CD1c-positive myeloid dendritic cell (primary cell): ENCODE results near the gene SPA17.
A peak's percentile ranks its signal among the peaks of the same experiment; 100 is the strongest.

Experiments used
- DNase-seq: peaks from one replicate; pipeline ENCODE4 v3.0.0-alpha.2; 2016; ENCODE audit errors: extremely low spot score

The SPA17 gene

DNA sequence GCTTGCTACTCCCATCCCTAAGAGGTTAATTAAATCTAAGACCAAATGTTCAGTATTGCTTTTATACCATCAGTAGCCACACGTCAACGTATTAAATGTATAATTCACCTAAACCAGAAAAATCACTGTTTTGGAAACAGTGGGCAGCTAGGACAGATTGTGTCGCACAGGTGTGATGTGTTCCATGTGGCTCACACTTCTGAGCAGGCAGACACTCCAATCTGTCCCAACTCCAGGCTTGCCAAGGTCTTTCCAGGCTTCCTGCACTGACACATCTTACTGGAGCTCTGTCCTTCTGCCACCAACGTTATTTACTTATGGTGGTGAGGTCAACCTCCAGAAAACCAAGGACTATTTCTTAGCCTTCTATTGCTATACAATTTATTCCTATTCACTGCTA lies 11.6 kb upstream of the SPA17 start:
- DNase-seq, result no peak

DNA sequence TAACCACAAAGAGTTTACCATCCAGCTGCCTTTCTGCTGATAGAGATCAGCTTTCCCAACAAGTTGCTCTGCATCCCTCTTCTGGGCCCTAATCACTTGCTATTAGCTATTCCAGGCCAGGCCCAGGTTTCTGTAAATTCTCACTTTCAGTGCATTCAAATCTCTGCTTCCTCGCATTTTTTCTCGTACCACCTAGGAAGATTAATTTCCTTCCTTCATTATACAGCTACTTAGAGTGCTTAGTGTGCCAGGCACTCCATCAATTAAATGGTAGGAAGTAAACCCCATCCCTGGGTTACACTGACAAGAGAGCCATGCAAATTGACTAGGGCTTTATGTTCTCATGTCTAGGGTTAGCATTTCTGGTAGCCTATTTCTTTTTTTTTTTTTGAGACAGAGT lies 9.8 kb upstream of the SPA17 start:
- DNase-seq, result no peak

DNA sequence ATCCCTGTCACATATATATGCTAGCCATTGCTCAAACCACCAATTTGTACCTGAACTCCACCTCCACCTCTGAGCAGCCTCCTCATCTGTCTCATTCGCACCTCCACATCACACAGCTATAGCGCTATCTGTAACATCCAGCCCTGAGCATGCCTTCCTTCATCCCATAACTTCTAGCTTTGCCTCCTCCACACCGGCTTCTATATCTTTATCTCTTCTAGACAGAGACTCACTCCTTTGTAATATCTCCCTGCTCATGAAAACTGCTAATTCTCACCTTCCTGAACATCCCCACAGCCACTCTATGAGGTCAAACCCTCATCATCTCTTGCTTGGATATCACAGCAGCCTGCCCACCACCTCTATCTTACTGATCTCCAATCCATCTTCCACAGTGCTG lies 6.1 kb upstream of the SPA17 start:
- no peak for DNase-seq

DNA sequence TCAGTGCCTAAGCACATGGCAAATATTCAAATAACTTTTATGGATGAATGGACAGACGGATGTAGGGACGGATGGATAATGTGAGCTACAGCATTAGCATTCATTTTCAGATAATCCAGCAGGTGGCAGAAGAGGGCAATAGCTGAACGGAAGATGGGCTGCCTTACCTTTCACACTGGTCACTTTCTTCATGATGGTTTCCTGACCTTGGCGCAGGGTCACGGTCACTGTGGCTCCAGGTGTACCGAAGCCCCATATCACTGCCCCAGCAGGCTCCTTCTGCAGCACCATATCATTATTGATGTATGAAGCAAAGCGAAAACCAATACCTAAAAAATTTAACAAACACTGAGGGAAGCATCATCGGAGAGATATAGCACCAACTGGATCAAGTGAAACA lies 4.5 kb upstream of the SPA17 start:
- DNase-seq, result peak; percentile 59

DNA sequence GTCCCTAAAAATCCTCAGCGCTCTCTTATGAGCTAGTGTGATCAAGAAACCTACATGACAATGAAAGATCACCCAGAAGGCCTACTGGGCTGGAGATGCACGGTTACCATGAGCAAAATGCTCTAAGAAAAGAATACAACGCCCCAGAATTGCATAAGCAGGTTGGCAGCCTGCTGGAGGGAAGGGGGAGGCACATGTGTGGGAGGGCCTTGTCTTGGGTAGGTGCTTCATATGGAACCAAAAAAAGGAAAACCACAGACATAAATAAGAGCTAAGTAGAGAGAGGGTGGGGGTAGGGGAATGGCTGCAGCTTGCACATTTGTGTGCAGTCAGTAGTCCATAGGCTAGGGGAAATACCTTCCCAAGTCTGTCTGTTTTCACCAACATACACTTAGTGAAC lies 3.0 kb upstream of the SPA17 start:
- DNase-seq, result peak; percentile 49

DNA sequence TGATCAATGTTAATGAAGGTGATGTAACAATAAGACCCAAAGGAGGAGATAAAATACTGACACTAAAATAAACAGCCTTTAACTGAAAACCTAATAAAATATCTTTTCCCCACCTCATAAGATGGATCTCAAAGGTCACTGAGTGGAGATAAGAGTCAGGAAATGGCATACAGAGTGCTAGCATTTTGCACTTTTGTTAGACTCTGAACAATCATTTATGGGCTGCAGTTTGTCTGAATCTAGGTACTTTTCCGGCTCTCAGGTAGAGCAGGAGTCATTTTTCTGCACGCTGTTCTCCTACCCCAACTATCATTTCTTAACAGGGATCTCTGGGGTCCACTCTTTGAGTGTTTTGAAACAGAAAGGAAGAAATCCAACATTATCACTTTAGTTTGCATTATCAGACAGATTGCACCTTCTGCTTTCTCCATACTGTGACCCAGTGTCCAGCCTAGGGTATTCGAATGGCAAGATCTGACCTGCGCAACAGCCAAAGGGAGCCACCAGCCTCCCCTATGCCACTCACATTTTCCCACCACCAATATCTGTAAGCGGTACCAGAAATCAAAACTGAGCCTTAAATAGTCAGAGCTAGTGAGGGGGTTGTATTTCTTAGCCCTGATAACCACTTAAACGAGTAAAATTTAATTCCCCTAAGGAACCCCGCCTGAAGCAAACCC lies 1.0 kb upstream of the SPA17 start:
- no peak for DNase-seq

DNA sequence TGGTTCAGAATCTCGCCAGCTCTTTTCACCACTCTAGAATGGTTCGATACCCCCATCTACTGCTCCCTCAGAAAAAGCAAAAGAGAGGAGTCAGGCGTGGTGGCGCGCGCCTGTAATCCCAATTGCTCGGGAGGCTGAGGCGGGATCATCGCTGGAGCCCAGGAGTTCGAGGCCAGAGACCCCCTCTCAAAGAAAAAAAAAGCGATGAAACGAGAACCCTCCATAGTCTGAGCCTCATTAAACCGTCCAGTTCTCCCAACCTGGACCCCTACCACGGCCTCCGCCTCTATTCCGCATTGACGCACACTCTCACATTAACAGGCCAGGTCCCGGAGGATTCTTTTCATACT lies 439 bp downstream of the SPA17 start:
- no peak for DNase-seq

DNA sequence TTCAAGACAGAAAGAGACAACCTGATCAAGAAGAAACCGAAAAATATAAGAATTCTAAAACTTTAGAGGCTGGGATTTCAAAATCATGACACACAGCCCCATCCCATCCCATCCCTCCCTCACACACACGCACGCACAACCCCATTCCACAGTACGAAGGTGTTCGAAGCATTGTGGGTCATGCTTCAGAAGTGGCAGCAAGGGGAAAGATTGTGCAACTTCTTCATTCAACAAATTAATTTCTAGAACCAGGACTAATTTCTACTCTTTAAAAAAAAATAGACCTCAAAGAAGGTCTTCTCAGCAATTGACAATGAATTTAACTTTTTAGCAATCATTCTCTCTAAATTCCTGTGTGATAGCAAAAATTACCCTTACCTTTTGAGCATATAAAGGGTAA lies 867 bp downstream of the SPA17 start:
- no peak for DNase-seq

DNA sequence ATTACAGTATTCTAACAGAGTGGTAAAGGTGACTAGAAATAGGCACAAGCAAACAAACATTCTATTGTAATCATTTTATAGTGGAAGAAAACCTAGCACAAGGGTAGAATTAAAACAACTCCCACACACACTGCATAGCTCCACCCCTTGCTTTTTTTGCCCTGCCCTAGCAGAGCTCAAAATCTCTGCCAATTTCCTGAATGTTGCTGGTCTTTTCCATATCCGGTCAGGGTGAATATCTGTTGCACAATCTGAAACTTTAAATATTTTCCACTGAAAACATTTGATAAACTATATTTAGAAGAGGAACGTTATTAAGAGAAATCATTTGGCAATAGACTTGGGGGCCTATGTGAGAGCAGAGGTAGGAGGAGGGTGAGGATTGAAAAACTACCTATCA lies 2.7 kb downstream of the SPA17 start:
- DNase-seq, result no peak

DNA sequence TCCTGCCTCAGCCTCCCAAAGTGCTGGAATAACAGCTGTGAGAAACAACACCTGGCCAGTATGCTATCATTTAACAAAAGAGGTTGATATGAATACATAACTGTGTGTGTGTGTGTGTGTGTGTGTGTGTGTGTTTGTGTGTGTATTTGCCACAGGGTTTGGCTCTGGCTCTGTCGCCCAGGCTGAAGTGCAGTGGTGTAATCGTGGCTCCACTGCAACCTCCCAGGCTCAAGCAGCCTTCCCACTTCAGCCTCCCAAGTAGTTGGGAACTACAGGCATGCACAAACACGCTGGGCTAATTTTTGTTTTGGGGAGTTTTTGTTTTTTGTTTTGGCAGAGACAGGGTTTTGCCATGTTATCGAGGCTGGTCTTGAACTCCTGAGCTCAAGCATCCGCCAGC lies 4.7 kb downstream of the SPA17 start:
- no peak for DNase-seq

DNA sequence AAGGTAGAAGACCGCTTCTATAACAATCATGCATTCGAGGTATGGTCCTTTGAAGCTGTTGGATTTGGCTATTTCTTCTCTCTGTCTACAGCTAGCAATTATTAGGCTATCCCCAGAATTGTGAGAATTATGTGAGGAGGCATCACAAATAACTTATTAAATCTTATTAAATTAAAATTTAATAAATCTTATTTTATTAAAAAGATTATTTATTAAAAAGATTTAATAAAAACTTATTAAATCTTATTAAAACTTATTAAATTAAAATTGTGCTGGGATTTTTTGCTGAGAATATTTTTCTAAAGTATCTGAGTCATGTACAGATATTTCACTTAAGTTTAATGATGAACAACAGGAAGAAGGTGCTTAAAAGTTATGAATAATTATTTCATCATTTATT lies 7.7 kb downstream of the SPA17 start:
- DNase-seq, result no peak

DNA sequence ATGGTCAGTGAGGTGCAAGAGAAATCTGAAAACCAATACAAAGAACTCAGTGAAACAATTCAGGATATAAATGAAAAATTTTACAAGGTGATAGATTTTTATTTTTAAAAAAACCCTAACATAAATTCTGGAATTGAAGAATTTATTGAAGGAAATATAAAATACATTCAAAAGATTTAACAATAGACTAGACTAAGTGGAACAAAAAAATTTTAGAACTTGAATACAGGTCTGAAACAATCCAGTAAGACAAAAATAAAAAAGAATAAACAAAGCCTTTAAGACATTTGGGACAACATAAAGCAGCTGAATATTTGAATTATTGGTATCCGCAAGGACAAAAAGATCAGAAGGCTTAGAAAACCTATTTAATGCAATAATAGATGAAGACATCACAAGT lies 8.7 kb downstream of the SPA17 start:
- DNase-seq, result no peak

DNA sequence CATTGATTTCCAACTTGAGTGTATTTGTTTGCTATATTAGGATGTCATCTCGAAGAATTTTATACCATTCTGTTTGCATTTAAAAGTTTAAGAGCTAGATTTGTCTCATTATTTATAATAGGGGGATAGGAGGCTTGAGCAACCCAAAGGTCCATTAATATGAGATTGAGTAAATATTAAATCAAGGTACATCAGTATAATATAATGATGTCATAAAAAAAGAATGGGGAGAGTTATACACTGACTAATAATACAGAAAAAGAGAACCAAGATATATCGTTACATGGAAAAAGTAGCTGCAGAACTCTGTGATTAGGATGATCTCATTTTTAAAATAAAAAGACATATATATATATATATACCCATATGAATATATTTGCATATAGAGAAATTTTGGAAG lies 19.4 kb downstream of the SPA17 start:
- no peak for DNase-seq

DNA sequence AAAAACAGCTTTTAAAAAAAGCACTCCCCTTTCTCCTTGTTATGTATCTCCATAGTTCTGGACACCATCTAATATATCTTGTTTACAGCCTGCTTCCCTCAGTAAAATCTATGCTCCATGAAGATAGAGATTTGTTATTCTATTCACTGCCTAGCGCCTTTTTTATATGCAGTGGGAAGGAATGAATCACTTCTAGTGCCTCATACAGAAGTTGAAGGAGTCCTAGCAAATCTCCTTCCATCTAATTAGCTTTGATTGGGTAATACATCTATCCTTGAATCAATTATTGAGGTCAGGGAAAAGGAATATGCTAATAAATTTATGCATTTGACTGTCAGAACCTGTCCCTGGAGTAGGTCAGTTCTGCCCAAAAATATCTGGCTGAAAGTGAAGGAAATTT lies 25.8 kb downstream of the SPA17 start:
- no peak for DNase-seq

DNA sequence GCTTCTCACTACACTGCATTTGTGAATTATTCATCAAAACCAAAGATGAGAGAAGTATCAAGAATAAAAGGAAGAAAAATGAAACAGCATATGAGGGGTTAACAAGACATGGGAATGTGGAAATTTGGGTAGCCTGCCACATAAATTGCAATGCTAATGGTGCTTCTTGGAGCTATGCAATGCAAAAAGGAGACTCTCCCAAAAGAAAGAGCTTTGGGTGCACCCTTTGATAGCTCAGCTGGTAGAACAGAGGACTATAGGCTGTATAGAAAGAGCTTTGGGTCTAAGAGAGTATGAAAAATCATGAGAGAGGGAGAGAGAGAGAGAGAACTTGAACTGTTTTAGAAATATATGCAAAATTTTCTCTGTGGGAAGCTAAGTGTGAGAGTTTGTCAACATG lies 26.3 kb downstream of the SPA17 start:
- DNase-seq, result no peak

DNA sequence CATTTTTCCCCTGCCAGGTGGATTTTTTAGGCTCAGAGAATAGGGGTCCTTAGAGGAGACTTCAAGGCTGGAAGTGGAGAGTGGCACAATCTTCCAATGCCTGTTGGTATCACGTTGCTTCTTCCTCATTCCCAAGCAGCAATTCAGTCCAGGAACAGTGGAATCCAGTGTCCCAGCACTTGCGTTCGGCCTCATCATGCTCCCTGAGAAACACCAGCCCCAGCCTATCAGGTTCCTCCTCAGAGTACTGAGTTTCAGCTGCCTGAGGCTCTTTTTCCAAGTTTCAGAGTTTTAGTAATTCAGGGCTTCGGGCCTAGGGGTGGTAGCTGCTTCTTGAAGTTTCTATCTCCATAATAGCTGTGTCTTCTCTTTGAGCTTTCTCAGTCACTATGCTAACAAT lies 34.1 kb downstream of the SPA17 start:
- DNase-seq, result no peak

DNA sequence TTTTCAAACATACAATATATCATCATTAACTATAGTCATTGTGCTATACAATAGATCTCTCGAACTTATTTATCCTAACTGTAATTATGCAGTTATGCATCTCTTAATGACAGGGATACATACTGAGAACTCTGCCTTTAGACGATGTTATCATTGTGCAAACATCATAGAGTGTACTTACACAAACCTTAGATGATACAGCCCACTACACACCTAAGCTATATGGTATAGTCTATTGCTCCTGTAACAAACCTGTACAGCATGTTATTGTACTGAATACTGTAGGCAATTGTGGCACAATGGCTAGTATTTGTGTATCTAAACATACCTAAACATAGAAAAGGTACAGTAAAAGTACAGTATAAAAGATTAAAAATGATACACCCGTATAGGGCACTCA lies 38.7 kb downstream of the SPA17 start:
- no peak for DNase-seq

DNA sequence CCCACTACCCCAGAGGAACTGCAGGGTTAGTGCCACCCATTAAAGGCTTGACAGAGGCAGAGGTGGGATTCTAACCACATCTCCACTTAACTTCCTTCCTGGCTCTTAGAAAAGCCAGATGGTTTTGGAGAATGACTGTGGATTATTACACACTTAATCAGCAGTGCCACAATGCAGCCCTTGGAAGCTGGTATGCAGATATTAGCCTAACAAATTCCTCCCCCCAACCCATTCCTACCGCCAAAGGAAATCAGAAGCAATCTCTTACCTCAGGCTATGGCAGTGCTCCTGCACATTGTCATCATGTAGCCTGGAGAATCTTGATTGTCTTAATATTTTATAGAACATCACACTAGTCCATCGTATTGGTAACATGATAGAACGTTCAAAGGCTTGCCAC lies 42.9 kb downstream of the SPA17 start:
- no peak for DNase-seq

DNA sequence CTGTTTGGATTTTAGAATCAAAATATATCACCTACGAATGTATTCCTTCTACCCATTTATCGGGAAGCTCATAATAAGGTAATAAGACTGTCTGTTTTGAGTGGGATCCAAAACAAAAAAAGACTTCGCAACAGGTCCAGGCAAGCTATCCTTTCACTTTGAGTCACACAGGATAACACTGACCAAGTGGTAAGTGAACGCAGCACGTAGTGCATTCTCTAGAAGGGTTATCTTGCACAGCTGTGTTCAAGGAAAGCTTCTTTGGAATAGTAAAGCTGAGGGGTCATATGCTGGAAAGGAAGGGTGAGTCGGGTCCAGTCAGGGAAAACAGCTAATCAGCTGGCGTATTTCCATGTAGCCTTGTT lies 43.7 kb downstream of the SPA17 start:
- no peak for DNase-seq

DNA sequence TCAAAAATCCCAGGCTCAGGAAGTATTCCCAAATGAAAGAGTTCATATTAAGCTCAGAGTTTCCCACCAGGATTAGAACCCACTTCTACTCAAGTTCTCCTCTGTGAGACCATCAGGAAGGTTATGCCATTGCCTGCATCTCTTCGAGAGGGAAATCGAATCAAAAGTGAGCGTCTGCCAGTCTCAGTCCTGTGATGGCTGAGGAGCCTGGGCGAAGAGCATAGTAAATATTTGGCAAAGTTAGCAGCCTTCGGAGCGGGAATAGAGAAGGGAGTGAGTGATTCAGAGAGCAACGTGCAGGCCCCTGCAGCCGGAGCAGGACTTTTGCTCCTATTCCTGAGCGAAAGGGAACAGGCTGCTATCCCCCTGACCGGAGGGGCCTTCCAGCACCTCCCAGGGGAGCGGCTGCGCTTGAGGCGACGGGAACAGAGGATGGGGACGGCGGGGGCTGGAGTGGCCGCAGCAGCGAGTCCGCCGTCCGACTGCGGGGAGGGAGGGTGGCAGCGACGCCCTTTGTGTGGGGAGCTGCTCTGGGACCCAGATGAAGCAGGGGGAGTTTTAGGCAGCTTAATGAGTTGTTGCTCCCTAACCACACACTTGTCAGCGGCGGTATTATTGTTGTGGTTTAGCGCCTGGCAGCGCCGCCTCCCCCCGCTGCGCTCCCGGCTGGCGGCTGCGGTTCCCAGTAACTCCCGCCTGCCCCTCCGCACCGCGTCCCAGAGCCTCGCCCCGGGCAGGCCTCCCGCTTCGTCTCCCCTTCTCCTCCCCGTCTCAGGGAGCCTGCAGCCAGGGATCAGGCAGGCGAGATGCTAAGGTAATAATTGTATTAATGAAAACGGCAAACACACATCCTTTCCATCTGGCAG lies 44.3 kb downstream of the SPA17 start:
- no peak for DNase-seq

DNA sequence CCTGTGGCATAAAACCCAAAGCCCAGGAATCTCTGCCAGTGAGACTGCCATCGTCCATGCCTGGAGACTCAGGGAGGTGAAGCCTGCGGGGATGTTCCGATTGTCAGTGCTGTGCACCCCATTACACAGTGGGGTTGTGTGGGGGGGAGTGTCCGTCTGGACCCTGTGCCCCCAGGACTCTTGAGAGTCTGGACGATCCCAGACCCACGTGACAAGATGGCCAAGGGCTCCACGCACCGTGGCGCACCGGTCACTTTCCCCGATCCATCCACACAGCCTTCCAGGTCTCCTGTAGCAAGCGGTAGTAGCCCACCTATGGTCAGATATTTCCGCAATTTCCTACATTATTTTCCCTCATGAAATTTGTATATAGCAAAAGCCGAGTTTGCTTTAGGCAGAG lies 45.1 kb downstream of the SPA17 start:
- DNase-seq, result no peak

DNA sequence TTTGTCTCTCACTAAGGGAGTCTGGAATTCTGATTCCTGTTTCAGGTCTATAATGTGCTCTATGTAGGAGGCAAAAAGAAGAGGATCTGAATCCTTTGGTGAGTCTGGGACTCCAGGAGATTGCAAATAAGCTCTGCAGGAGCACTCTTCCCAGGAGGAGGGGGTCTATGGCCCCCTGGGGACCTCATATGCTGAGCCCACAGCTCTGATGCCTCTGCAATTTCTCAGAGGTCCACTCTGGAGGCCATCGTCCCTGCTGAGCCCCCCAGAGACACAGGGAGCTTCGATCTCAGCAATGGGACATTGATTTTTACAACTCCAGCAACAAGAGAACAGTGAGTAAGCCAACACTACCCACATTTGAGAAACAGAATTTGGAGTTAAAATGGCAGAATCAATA lies 45.8 kb downstream of the SPA17 start:
- DNase-seq, result no peak

DNA sequence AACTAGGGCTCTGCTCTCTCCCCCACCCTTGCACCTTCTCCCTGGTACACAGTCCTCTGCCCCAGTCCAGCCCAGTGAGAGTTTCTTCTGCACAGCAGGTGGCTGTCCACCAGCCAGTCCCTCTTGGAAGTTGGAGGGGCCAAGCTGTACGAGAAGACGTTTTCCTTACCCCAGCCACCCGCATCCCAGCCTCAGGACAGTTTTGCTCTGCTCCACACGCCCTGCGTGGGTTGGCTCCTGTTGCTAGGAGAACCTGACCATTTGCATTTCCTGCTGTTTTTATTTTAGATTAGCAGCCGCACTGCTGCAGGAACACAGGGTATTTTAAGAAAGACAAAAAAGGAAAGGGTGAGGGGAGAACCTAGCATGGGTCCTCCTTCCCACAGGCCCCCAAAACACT lies 48.5 kb downstream of the SPA17 start:
- DNase-seq, result no peak
